IMR-90 (cell line): ENCODE data around the gene RBM46. TPM values are rescaled to one million over a fixed set of nuclear protein-coding genes. Genes with fewer than 3 reads are reported as not detected.

Source experiments
- ATAC-seq: fragments of 200-7000 bp; cut with Tn5 transposase; 2 replicates; pipeline ENCODE4 v1.9.1; 2020; ENCODE audit warnings: low read depth, mild to moderate bottlenecking, moderate library complexity
- BruUV-seq: library from RNA; stranded (reverse); fragments of 400-500 nt; replicated peaks from 2 replicates; lab custom pipeline; 2021; lab: Mats Ljungman, UMichigan
- CTCF ChIA-PET: fragments of 300-600 bp; formaldehyde crosslinking; extraction: SDS; loops from one replicate; lab custom pipeline; 2021; ENCODE audit warnings: antibody characterized with exemption; lab: Yijun Ruan, JAX
- POLR2A ChIA-PET: fragments of 300-600 bp; sonication (Branson Sonifier 250); formaldehyde crosslinking; loops from one replicate; lab custom pipeline; 2022; ENCODE audit warnings: antibody characterized with exemption; ENCODE audit not compliant: unreplicated experiment; lab: Charles Lee
- DNase-seq: peaks from one replicate; pipeline ENCODE4 v3.0.0; 2013
- H2AFZ ChIP-seq: replicated peaks from 2 replicates; pipeline ENCODE3; 2013; ENCODE audit warnings: low read length, mild to moderate bottlenecking; ENCODE audit not compliant: poor library complexity
- H2AK5ac ChIP-seq: 2 replicates; pipeline ENCODE4 v1.6.1; 2013; ENCODE audit warnings: low read depth, low read length, inconsistent platforms
- H2AK9ac ChIP-seq: replicated peaks from 2 replicates; pipeline ENCODE3; 2013; ENCODE audit warnings: mild to moderate bottlenecking, low read depth, low read length, moderate library complexity; ENCODE audit not compliant: poor library complexity
- H2BK120ac ChIP-seq: 2 replicates; pipeline ENCODE4 v1.6.1; 2013; ENCODE audit warnings: low read depth, low read length, inconsistent platforms
- H2BK15ac ChIP-seq: 3 replicates; pipeline ENCODE4 v1.6.1; 2013; ENCODE audit warnings: low read depth, low read length, inconsistent platforms
- H2BK20ac ChIP-seq: 2 replicates; pipeline ENCODE4 v1.6.1; 2013; ENCODE audit warnings: low read depth, mild to moderate bottlenecking, inconsistent platforms, low read length, moderate library complexity
- H2BK5ac ChIP-seq: 2 replicates; pipeline ENCODE4 v1.6.1; 2013; ENCODE audit warnings: mild to moderate bottlenecking, low read depth, low read length, inconsistent platforms; ENCODE audit not compliant: poor library complexity, severe bottlenecking
- H3K14ac ChIP-seq: replicated peaks from 2 replicates; pipeline ENCODE4 v1.6.1; 2013; ENCODE audit warnings: low read depth, low read length, inconsistent platforms
- H3K18ac ChIP-seq: 2 replicates; pipeline ENCODE4 v1.6.1; 2013; ENCODE audit warnings: low read depth, low read length, control low read depth
- H3K23ac ChIP-seq: 2 replicates; pipeline ENCODE4 v1.6.1; 2013; ENCODE audit warnings: low read depth, low read length, inconsistent platforms
- H3K27ac ChIP-seq: 2 replicates; pipeline ENCODE4 v1.5.1; 2013; ENCODE audit warnings: mild to moderate bottlenecking, control low read depth, low read length; ENCODE audit not compliant: insufficient read depth
- H3K27me3 ChIP-seq: 2 replicates; pipeline ENCODE4 v1.6.1; 2013; ENCODE audit warnings: low read length; ENCODE audit not compliant: control insufficient read depth, insufficient read depth
- H3K36me3 ChIP-seq: 2 replicates; pipeline ENCODE4 v1.6.1; 2013; ENCODE audit warnings: low read length, mixed read lengths; ENCODE audit not compliant: control insufficient read depth, insufficient read depth
- H3K4ac ChIP-seq: 2 replicates; pipeline ENCODE4 v1.6.1; 2013; ENCODE audit warnings: low read depth, low read length, inconsistent platforms
- H3K4me1 ChIP-seq: 2 replicates; pipeline ENCODE4 v1.6.1; 2013; ENCODE audit warnings: low read length, mixed read lengths; ENCODE audit not compliant: control insufficient read depth, insufficient read depth
- H3K4me2 ChIP-seq: 2 replicates; pipeline ENCODE4 v1.6.1; 2013; ENCODE audit warnings: low read depth, mild to moderate bottlenecking, control low read depth, low read length, moderate library complexity
- H3K4me3 ChIP-seq: 2 replicates; pipeline ENCODE4 v1.5.1; 2013; ENCODE audit warnings: low read depth, mild to moderate bottlenecking, control low read depth, low read length, moderate library complexity; ENCODE audit not compliant: insufficient read depth
- H3K56ac ChIP-seq: 2 replicates; pipeline ENCODE4 v1.6.1; 2013; ENCODE audit warnings: low read length, inconsistent platforms; ENCODE audit not compliant: insufficient read depth; ENCODE audit errors: extremely low read depth
- H3K79me1 ChIP-seq, 2 experiments: 2 replicates each; pipeline ENCODE4 v1.6.1; 2013; ENCODE audit warnings: low read length in 2 of 2, inconsistent platforms in 1 of 2, low read depth in 1 of 2
- H3K9ac ChIP-seq: 2 replicates; pipeline ENCODE4 v1.6.1; 2013; ENCODE audit warnings: low read depth, low read length, control low read depth
- H3K9me1 ChIP-seq: 2 replicates; pipeline ENCODE4 v1.6.1; 2013; ENCODE audit warnings: low read length, inconsistent platforms; ENCODE audit not compliant: insufficient read depth
- H3K9me3 ChIP-seq: 2 replicates; pipeline ENCODE4 v1.6.1; 2013; ENCODE audit warnings: low read length; ENCODE audit not compliant: control insufficient read depth, insufficient read depth
- H4K20me1 ChIP-seq: 2 replicates; pipeline ENCODE4 v1.6.1; 2013; ENCODE audit warnings: low read length, inconsistent platforms; ENCODE audit not compliant: insufficient read depth
- H4K5ac ChIP-seq: 2 replicates; pipeline ENCODE4 v1.6.1; 2013; ENCODE audit warnings: mild to moderate bottlenecking, low read depth, low read length, control low read depth
- H4K8ac ChIP-seq, 2 experiments: 2 replicates each; pipeline ENCODE4 v1.6.1; 2013; ENCODE audit warnings: low read depth in 2 of 2, low read length in 2 of 2, control low read depth in 1 of 2, inconsistent platforms in 1 of 2
- H4K91ac ChIP-seq: 2 replicates; pipeline ENCODE4 v1.6.1; 2013; ENCODE audit warnings: low read depth, low read length, inconsistent platforms; ENCODE audit not compliant: insufficient read depth
- CHD1 ChIP-seq: IDR thresholded peaks from 2 replicates; pipeline ENCODE4 v1.6.1; 2012; ENCODE audit warnings: low read depth, low read length, improper control_type of control experiment
- FOS ChIP-seq: fragments of 150-350 bp; IDR thresholded peaks from 2 replicates; pipeline ENCODE4 v1.6.1; 2016; ENCODE audit warnings: low read depth, low read length
- MXI1 ChIP-seq: IDR thresholded peaks from 2 replicates; pipeline ENCODE4 v1.6.1; 2012; ENCODE audit warnings: low read depth, mild to moderate bottlenecking, low read length, moderate library complexity, borderline replicate concordance
- POLR2A ChIP-seq: IDR thresholded peaks from 2 replicates; pipeline ENCODE4 v1.6.1; 2012; ENCODE audit warnings: mild to moderate bottlenecking, low read depth, low read length
- RAD21 ChIP-seq: IDR thresholded peaks from 2 replicates; pipeline ENCODE4 v1.6.1; 2012; ENCODE audit warnings: low read length, improper control_type of control experiment
- SMC3 ChIP-seq: fragments of 150-350 bp; IDR thresholded peaks from 2 replicates; pipeline ENCODE4 v1.6.1; 2016; ENCODE audit warnings: low read depth, mild to moderate bottlenecking, antibody characterized with exemption, low read length, moderate library complexity
- WGBS, 2 experiments: methylation state at CpG; one replicate each; pipeline versions ENCODE4 v1.1.5 to v1.1.7; 2013; ENCODE audit warnings: missing lambda C conversion rate in 2 of 2; ENCODE audit not compliant: insufficient read length in 1 of 2; ENCODE audit errors: extremely low coverage in 2 of 2; 5-methylcytosine and 5-hydroxymethylcytosine counted together
- dilution Hi-C: fragments of 300-500 bp; cut with HindIII; formaldehyde crosslinking; loops from one replicate; pipeline ENCODE4 v1.14.3; 2018; ENCODE audit warnings: low sequenced_read_pairs; ENCODE audit not compliant: unreplicated experiment
- in situ Hi-C: fragments of 300-500 bp; cut with MboI; formaldehyde crosslinking; loops from 3 replicates; pipeline ENCODE4 v1.14.3; 2019; ENCODE audit warnings: low sequenced_read_pairs, inconsistent platforms, mixed read lengths
- intact Hi-C: fragments of 100-400 bp; cut with micrococcal nuclease; formaldehyde crosslinking; loops from 2 replicates; pipeline ENCODE4 v1.10.0; 2022
- polyA plus RNA-seq, 3 experiments: library from polyadenylated mRNA; depleted of rRNA; stranded (reverse); fragments of >200 nt; gene quantifications; 2 replicates each; pipeline ENCODE4 v1.2.3, GENCODE V29; 2012; ENCODE audit warnings: low replicate concordance in 1 of 3
- total RNA-seq: library from RNA; depleted of rRNA; stranded (reverse); fragments of >200 nt; gene quantifications from 2 replicates; pipeline ENCODE4 v1.2.3, GENCODE V29; 2012

Gene RBM46
- total and polyA plus RNA-seq, 2 of the 4 experiments (the other 2 are of a cell fraction) = not detected

DNA sequence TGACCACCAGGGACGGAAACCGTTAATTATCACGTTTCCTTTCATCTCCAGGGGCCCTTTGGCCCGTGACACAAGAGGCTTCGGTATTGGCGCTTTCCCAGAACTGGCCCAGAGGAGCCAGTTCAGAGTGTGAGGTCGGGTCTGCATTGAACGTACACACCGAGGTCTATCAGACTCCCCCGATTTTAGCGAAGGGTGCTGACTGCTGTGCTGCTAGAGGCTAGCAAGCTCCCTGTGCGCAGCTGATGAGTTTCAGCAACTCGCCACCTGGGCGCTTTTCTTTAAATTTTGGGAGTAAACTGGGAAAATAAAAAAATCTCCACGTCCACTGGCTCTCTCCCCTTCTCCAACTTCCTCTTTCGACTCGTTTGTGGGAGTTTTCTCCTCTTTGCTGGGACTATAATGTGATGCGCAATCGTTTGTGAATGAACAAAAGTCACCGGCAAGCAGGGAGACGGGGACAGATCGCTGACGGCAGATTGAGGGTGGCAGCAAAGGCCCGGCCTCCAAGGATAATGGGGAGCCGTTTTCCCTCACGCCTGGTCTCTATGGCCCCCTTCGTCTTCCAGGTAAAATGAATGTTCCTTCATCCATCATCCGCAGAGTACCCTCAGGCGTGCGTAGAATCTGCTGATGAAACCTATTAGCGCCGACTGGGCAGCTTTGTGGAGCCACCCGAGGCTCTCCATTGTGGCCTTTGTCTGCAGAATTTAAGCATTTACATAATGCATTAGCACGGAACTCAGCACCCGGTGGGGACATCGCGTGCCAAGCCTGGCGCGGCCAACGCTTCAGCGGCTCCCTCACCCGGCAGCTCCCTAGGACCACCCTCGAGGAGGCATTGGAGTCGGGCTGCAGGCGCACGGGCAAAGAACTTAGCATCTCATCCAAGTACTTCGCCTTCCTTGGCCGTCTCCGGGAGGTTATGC lies 38.9 kb upstream of the RBM46 start:
- no peaks in the 10 kb centered on the region; the same call in 1 of the 2 replicates for H3K4me1 ChIP-seq
- H3K36me3 ChIP-seq = no peaks in the 10 kb centered on the region
- H2AK9ac ChIP-seq = no peak overlapping the region
- H3K4ac ChIP-seq = no peak overlapping the region
- H3K18ac ChIP-seq = no peak overlapping the region
- H2BK15ac ChIP-seq = no peak overlapping the region
- H3K9ac ChIP-seq = no peak overlapping the region
- H3K4me2 ChIP-seq = no peak overlapping the region; the same call in 1 of the 2 replicates
- H4K5ac ChIP-seq = no peak overlapping the region
- intact Hi-C loops (no loop called here), dilution Hi-C loops (no loop called here), in situ Hi-C loops (no loop called here)
- ATAC-seq (no peak), DNase-seq (no peak)
- H3K27me3 ChIP-seq = peaks cover 41% of the 10 kb centered on the region
- H2AK5ac ChIP-seq = no peak overlapping the region
- H4K8ac ChIP-seq = no peak overlapping the region
- H3K23ac ChIP-seq = no peak overlapping the region
- POLR2A ChIA-PET = no interaction called here
- CTCF ChIA-PET = no interaction called here
- no peak overlapping the region for H3K56ac ChIP-seq
- no peaks in the 10 kb centered on the region for H3K9me3 ChIP-seq
- no peak for TF ChIP-seq MXI1
- TF ChIP-seq CHD1 = no peak
- no peak for TF ChIP-seq RAD21
- TF ChIP-seq SMC3 = no peak
- TF ChIP-seq POLR2A = no peak
- TF ChIP-seq FOS = no peak
- no TSS peak for BruUV-seq
- no peak overlapping the region for H2BK5ac ChIP-seq
- H4K91ac ChIP-seq = no peak overlapping the region
- H3K4me3 ChIP-seq = no peak overlapping the region
- H2BK20ac ChIP-seq = no peak overlapping the region
- no peak overlapping the region for H3K27ac ChIP-seq
- no peak overlapping the region for H3K14ac ChIP-seq
- peak overlapping the region; percentile 57 for H2AFZ ChIP-seq
- 6% methylated on average over 15 of the region's 49 CpGs; no CpG with 5 or more reads in 1 of the 2 experiments for WGBS, 2 experiments
- no peak overlapping the region for H2BK120ac ChIP-seq
- H3K9me1 ChIP-seq = no peaks in the 10 kb centered on the region
- no peaks in the 10 kb centered on the region for H4K20me1 ChIP-seq
- no peaks in the 10 kb centered on the region for H3K79me1 ChIP-seq
